ENCODE results near the gene SQOR.
A peak's percentile ranks its signal among the peaks of the same experiment; 100 is the strongest.

DNA sequence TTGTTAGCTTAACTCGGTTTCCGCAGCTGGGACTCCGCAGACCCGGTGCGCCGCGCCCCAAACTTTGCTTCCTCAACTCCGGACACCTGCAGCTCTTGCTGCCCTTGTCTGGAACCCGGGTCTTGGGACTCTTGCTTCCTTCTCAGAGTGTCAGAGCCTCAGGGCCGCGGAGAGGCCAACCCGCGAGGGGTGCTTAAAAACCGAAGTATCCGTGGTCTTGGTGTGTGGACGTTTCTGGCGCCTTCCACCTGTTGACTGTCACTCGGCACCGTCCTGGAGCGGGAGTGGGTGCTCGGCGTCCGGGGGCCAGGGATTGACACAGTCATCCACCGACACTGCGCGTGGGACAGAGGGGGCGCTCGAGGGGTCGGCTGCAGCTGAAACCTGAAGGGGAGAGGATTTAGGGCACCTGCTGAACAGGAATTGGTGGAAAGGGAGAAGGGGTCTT, 386 bp downstream of the SQOR start:
- TF ChIP-seq EZH2 (IDR thresholded peaks at IDR 0.05; ENCODE audit: borderline replicate concordance, low read depth, low read length, poor library complexity, severe bottlenecking): no peak
- TF ChIP-seq, protein P1, sequence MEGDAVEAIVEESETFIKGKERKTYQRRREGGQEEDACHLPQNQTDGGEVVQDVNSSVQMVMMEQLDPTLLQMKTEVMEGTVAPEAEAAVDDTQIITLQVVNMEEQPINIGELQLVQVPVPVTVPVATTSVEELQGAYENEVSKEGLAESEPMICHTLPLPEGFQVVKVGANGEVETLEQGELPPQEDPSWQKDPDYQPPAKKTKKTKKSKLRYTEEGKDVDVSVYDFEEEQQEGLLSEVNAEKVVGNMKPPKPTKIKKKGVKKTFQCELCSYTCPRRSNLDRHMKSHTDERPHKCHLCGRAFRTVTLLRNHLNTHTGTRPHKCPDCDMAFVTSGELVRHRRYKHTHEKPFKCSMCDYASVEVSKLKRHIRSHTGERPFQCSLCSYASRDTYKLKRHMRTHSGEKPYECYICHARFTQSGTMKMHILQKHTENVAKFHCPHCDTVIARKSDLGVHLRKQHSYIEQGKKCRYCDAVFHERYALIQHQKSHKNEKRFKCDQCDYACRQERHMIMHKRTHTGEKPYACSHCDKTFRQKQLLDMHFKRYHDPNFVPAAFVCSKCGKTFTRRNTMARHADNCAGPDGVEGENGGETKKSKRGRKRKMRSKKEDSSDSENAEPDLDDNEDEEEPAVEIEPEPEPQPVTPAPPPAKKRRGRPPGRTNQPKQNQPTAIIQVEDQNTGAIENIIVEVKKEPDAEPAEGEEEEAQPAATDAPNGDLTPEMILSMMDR (conservative IDR thresholded peaks at IDR 0.05; ENCODE audit: low read depth, low read length): peak; percentile 69
